Islet of Langerhans (tissue), 1 donor: ENCODE results near the gene GPI.
"Not testable (repeated sequence)": the region's sequence is repeated elsewhere in the genome, so short reads cannot be mapped to it uniquely, and the experiment has no call there.

Source experiments
- FAIRE-seq: peaks from one replicate; lab custom pipeline; 2011; peaks lifted over from hg19 to GRCh38; lab: Jason Lieb, UNC

The GPI gene

DNA sequence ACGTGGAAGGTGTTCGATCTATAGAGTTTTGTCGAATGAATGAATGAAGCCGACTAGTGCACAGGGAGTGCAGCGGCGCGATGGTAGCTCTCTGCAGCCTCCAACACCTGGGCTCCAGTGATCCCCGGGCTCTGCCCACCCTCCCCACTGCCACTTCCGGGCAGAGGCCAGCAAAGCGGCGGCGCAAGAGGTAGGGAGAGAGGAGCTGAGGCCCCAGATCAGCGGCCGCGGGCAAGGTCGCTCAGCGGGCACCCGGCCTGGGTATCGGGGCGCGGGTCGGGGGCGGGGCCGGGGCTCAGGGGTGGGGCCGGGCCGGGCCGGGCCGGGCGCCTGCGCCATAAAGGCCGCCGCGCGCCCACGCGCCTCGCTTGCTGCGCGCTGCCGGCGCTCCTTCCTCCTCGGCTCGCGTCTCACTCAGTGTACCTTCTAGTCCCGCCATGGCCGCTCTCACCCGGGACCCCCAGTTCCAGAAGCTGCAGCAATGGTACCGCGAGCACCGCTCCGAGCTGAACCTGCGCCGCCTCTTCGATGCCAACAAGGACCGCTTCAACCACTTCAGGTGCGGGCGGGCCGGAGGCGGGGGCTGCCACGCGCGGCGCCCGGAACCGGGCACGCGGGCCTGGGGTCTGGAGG, at the start of gene GPI:
Gene GPI, plus strand, starts transcription at position 367 of the 633 bp plus-strand sequence. Its CDS starts 71 bp downstream, at position 438.
- FAIRE-seq: no peak

- FAIRE-seq: no peak
These were observed 48.7 kb upstream of the GPI start for GRCh38 chr19:34316247-34316646.

GRCh38 chr19:34316741-34317301, 48.2 kb upstream of the GPI start:
- no peak for FAIRE-seq

DNA sequence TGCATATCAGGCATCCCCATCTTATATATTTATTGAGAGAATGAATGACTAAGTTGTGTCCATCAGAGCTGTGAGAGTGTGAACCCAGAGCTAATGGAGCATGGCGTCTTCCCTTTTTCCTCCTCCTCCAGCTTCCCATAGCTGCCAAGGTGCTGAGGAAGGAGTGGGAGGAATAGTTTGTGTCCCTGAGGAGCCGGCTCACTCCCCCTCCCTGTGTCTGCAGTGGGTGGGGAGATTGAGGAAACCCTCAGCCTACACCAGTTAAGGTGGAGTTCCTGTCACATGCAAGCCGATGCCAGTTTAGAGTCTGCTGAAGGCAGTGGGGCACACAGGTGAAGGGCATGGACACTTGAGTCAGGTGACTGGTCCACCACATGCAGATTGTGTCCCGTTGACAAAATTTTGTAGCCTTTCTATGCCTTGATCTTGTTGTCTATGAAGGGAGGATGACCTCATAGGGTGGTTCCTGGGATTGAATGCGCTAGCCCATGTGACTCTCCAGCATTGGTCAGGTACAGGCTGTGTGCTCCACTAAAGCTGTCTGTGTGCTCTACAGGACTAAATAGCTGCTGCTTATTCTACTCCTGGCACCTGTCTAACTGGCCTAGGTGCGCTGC, 47.6 kb upstream of the GPI start:
- no peak for FAIRE-seq

DNA sequence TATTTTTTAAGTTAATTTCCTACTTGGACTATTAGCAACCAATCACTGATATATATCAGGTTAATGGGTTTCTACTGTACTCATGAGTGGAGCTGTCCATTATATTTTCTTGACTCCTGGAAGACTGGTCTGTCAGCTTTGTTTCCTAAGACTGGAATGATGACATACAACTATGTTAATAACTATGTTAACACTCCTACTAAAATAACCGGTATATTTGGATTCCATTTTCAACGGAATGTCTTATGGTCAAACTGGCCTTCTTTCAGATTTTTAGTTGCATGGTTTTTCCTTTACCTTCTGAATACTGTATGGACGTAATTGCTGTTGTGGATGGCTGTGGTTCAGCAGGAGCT, 45.8 kb upstream of the GPI start:
- FAIRE-seq: no peak

DNA sequence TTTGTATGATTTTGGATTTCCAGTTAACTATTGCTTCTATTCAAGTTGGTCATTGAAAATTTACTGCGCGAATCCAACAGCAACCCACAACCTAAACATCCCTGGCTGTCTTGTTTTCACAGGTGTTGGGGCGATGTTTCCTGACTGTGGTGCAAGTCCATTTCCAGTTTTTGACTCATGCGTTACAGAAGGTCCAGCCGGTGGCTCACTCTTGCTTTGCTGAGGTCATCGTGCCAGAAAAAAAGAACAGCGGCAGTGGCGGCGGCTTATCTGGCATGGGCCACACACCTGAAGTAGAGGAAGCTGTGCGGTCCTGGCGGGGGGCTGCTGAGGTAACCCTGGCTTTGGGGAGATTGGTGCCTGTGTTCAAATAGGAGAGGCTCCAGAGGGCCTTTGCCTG, 45.2 kb upstream of the GPI start:
- FAIRE-seq: no peak

GRCh38 chr19:34320277-34320676, 44.7 kb upstream of the GPI start:
- FAIRE-seq: no peak

GRCh38 chr19:34321735-34322134, 43.3 kb upstream of the GPI start:
- no peak for FAIRE-seq

DNA sequence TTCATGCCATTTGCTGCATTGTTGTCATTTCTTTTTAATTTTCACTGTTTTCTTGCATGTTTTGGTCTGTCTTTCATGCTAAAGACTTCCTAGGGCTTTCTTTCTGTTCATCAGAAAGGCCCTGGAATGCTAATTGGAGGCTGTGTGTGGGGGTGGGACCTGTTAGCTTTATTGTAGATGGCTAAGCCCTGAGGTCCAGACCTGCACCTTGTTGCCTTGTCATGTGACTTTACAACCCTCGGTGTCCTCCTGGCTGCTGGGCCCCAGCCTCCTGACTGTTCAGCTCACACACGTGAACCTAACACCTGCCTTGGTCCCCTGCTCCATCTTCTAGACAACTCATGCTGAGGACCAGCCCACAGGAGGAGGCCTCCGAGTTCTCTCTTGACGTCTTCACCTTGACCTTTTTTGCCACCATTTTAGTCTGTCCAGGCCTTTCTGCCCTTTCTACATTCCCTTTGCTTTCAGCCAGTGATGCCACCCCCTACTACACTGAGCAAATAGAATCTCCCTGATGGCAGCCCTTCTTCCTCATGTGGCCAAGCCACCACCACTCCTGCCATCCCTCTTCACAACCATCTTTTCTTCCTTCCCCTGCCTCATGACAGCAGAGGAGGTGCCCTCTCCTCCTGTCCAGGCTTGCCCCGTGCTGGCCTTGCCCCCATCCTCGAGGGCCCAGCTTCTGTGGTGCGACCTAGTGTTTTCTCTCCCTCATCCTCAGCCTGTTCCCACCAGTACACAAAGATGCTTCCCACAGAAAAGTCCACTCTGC, 41.4 kb upstream of the GPI start:
- no peak for FAIRE-seq

GRCh38 chr19:34324320-34324719, 40.7 kb upstream of the GPI start:
- no peak for FAIRE-seq

DNA sequence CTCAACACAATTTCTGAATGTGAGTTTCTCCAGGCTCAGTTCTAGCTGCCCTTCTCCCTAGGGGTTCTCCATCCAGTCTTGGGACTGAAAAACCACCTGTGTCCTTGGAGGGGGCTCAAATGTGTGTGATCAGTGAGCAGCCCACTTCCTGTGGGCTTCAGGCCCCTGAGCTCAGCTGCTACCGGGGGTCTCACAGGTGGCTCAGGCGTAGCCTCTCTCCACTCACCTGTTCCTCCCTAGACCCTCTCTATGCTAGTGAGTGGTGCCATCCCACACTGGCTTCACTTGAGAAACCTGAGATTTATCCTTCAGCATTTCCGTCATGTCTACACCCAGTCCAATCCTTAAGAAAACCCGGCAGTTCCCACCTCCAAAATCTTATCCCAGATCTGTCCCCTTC, 39.8 kb upstream of the GPI start:
- FAIRE-seq: no peak

GRCh38 chr19:34325981-34326787, 38.8 kb upstream of the GPI start:
- no peak for FAIRE-seq

- no peak for FAIRE-seq
These were observed 37.1 kb upstream of the GPI start for GRCh38 chr19:34327851-34328250.

DNA sequence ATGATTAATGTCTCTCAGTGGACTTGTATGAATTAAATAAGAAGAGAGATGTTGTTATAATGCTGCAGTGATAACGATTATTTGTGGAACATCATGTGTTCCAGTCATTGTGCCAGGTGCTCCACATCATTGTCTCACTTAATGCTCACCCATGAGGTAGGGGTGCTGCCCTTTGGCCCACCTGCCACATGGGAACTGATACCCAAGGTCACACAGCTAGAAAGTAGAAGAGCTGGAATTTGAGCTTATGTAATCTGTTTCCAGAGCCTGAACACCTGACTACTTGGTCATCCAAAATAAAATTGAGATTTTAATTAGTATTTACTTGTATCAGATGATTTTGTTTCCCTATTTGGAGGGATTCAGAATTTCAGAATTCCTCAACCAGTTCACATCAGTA, 36.0 kb upstream of the GPI start:
- FAIRE-seq: no peak

DNA sequence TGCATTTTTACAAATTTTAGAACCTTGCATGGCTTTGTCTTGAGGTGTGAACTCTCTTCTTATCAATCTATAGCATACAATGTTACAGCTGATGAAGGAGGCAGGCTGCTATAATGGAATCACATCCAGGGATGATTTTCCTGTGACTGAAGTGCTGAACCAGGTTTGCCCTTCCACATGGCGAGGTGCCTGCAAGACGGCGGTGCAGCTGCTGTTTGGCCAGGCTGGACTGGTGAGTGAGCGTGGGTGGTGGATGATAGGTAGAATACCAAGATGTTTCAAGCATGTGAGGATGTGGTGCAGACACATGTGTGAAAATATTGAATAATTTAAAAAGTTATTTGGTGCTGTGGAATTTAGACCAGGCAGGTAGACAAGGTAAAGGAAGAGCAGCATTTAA, 34.9 kb upstream of the GPI start:
- no peak for FAIRE-seq

DNA sequence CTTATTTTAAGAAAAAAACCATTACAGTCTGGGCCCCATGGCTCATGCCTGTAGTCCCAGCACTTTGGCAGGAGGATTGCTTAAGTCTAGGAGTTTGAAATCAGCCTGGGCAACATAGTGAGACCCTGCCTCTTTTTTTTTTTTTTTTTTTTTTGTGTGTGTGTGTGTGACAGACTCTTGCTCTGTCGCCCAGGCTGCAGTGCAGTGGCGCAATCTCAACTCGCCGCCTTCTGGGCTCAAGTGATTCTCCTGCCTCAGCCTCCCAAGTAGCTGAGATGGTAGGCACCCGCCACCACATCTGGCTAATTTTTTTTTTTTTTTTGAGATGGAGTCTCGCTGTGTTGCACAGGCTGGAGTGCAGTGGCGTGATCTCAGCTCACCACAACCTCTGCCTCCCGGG, 34.4 kb upstream of the GPI start:
- not testable (repeated sequence) for FAIRE-seq

DNA sequence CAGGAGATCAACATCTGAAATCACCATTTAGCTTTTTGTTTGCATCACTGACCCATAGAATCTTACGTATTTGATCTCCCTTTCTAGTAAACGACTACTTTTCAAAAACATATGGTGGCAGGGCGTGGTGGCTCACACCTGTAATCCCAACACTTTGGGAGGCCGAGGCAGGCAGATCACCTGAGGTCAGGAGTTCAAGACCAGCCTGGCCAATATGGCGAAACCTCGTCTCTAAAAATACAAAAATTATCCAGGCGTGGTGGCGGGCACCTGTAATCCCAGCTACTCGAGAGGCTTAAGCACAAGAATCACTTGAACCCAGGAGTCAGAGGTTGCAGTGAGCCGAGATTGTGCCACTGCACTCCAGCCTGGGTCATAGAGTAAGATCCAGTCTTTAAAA, 33.4 kb upstream of the GPI start:
- not testable (repeated sequence) for FAIRE-seq

GRCh38 chr19:34332027-34332760, 32.8 kb upstream of the GPI start:
- FAIRE-seq: no peak

- no peak for FAIRE-seq
These were observed 29.1 kb upstream of the GPI start for GRCh38 chr19:34335914-34336313.

DNA sequence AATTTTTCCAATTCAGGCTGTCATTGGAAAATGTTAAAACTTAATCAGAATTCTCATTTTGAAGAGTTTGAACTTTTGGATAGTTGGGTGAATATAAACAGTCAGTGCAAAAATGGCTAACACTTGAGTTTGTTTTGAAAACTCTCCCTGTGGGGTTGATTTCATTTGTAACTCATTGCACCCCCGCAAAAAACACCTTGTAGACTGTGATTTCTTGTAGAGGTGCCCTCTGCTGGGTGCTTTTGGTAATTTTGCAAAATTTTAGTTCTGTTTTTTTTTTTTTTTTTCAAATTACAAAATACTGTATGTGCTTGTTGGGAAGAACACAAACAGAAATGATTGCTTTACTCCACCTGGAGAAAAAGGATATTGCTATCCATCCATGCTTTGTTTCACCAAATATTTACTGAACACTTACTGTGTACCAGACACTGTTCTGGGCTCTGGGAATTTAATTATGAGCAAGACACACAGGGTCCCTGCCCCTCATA, 28.2 kb upstream of the GPI start:
- FAIRE-seq: peak; percentile 93

GRCh38 chr19:34337739-34338138, 27.3 kb upstream of the GPI start:
- FAIRE-seq: peak; percentile 68
